ENCODE data around the gene TMEM63A. TPM values are rescaled to one million over a fixed set of nuclear protein-coding genes. Genes with fewer than 3 reads are reported as not detected.

The TMEM63A gene
- polyA plus RNA-seq, 1 donor (not counting 4 experiments of a cell fraction or from before 2014, with no cell fraction given): 16.5 TPM

DNA sequence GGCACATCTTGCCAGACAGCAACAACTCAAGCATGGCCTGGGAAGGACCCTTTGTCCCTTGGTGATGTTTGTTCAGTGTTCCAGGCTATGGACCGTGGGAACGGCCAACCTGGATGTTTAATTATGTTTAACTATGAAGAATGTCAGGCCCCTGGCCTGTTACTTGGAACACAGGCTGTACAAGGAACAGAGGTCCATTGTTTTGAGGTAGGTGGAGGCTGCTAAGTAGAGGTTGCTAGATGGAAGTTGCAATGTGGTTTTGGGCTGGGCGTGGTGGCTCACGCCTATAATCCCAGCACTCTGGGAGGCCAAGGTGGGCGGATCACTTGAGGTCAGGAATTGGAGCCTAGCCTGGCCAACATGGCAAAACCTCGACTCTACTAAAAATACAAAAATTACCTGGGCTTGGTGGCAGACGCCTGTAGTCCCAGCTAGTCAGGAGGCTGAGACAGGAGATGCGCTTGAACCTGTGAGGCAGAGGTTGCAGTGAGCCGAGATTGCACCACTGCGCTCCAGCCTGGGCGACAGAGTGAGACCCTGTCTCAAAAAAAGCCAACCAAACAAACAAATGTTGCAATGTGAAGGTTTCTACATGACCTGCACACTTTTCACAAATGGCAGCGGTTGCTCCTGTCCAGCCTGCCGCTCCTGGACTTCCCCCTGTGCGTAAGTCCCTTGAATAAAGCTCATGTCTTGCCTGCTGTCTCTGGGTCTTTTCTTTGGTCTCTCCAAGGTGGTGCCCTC, 9.2 kb upstream of the TMEM63A start:
- no peaks in the 10 kb centered on the region for H3K27me3 ChIP-seq (ENCODE audit: control insufficient read depth, extremely low read depth, insufficient read depth, low read length)
- H3K9me3 ChIP-seq (ENCODE audit: control insufficient read depth, low read depth, low read length): no peaks in the 10 kb centered on the region
- TF ChIP-seq EZH2 (IDR thresholded peaks at IDR 0.05; ENCODE audit: low read length): no peak
- TF ChIP-seq, protein P1, sequence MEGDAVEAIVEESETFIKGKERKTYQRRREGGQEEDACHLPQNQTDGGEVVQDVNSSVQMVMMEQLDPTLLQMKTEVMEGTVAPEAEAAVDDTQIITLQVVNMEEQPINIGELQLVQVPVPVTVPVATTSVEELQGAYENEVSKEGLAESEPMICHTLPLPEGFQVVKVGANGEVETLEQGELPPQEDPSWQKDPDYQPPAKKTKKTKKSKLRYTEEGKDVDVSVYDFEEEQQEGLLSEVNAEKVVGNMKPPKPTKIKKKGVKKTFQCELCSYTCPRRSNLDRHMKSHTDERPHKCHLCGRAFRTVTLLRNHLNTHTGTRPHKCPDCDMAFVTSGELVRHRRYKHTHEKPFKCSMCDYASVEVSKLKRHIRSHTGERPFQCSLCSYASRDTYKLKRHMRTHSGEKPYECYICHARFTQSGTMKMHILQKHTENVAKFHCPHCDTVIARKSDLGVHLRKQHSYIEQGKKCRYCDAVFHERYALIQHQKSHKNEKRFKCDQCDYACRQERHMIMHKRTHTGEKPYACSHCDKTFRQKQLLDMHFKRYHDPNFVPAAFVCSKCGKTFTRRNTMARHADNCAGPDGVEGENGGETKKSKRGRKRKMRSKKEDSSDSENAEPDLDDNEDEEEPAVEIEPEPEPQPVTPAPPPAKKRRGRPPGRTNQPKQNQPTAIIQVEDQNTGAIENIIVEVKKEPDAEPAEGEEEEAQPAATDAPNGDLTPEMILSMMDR (optimal IDR thresholded peaks at IDR 0.05 in 1 of 3, IDR thresholded peaks at IDR 0.05 in 1 of 3, conservative IDR thresholded peaks at IDR 0.05 in 1 of 3; ENCODE audit: extremely low read depth in 1 of 3, insufficient read depth in 2 of 3, low read length in 3 of 3): no peak
- no peak overlapping the region for H3K4me3 ChIP-seq (ENCODE audit: control insufficient read depth in 2 of 3, extremely low read depth in 1 of 3, insufficient read depth in 2 of 3, low read depth in 1 of 3, low read length in 3 of 3)
- H3K9me1 ChIP-seq (ENCODE audit: control insufficient read depth, extremely low read depth, insufficient read depth, low read length): no peaks in the 10 kb centered on the region
- H3K27ac ChIP-seq (ENCODE audit: control insufficient read depth, insufficient read depth, low read length): no peak overlapping the region
- no peak overlapping the region for H3K9ac ChIP-seq (ENCODE audit: control insufficient read depth, extremely low read depth, insufficient read depth, low read length)
- H3K79me2 ChIP-seq (ENCODE audit: control insufficient read depth, insufficient read depth, low read length): no peaks in the 10 kb centered on the region
- H4K20me1 ChIP-seq (ENCODE audit: control insufficient read depth, extremely low read depth, insufficient read depth, low read length): no peaks in the 10 kb centered on the region
- H2AFZ ChIP-seq (ENCODE audit: control insufficient read depth, low read length): no peak overlapping the region
- no peak for FAIRE-seq
- dilution Hi-C loops (cut with MboI; ENCODE audit: extremely low pct_ligation_motif_present, low sequenced_read_pairs): no loop called here
- peaks cover 2% of the 10 kb centered on the region for H3K4me1 ChIP-seq (ENCODE audit: control insufficient read depth, extremely low read depth, insufficient read depth, low read length)
- H3K36me3 ChIP-seq (ENCODE audit: control insufficient read depth in 2 of 2, extremely low read depth in 1 of 2, insufficient read depth in 2 of 2, low read length in 2 of 2): no peaks in the 10 kb centered on the region
- no peak overlapping the region for H3K4me2 ChIP-seq (ENCODE audit: control insufficient read depth, extremely low read depth, insufficient read depth, low read depth, low read length)
- no peak for DNase-seq (ENCODE audit: low read depth, low spot score)

DNA sequence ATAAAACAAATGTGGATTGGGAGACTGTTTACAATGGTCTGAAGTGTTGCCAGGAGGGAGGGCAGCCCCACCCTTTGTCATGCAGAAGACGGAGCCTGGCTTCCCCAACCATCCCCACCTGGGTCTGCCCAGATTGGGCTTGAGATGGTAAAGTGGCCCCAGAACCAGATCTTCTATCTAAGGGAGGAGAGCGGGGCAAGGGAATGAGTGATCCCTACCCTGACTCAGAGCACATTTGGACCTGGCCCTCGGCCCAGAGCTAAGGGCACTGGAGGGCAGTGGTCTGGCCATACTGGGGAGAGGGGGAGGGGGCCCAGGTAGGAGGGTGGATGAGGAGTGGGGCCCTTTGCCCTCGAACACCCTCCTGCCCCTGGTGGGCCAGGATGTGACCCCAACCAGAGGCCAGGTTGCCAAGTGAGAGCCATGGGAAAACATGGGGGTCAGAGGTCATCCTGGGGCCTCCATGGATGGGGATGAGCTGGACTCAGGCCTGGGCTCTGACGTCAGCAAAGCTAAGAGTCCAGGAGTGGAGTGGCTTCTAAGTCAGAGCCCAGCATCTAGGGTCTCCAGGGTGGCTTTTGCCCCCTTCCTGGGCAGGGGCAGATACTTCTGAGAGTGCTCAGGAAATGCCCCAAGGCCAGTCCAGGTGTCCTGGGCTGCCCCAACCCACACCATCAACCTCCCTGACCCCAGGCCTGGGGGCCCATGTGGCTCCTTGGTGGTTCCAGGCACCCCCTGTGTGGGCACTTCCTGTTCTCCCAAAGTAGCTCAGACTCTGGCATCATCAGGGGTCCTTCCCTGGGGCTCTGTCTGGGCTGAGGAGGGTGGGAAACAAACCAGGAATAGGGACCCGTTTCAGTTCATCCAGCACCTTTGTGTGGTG, 8.4 kb upstream of the TMEM63A start:
- peaks cover 2% of the 10 kb centered on the region for H3K4me1 ChIP-seq (ENCODE audit: control insufficient read depth, extremely low read depth, insufficient read depth, low read length)
- no peak overlapping the region for H3K4me2 ChIP-seq (ENCODE audit: control insufficient read depth, extremely low read depth, insufficient read depth, low read depth, low read length)
- H3K9ac ChIP-seq (ENCODE audit: control insufficient read depth, extremely low read depth, insufficient read depth, low read length): no peak overlapping the region
- no peaks in the 10 kb centered on the region for H3K27me3 ChIP-seq (ENCODE audit: control insufficient read depth, extremely low read depth, insufficient read depth, low read length)
- FAIRE-seq: no peak
- no peak overlapping the region for H2AFZ ChIP-seq (ENCODE audit: control insufficient read depth, low read length)
- DNase-seq (ENCODE audit: low read depth, low spot score): no peak
- H3K9me1 ChIP-seq (ENCODE audit: control insufficient read depth, extremely low read depth, insufficient read depth, low read length): no peaks in the 10 kb centered on the region
- TF ChIP-seq EZH2 (IDR thresholded peaks at IDR 0.05; ENCODE audit: low read length): no peak
- TF ChIP-seq, protein P1 (optimal IDR thresholded peaks at IDR 0.05 in 1 of 3, IDR thresholded peaks at IDR 0.05 in 1 of 3, conservative IDR thresholded peaks at IDR 0.05 in 1 of 3; ENCODE audit: extremely low read depth in 1 of 3, insufficient read depth in 2 of 3, low read length in 3 of 3): no peak
- H3K9me3 ChIP-seq (ENCODE audit: control insufficient read depth, low read depth, low read length): no peaks in the 10 kb centered on the region
- H3K27ac ChIP-seq (ENCODE audit: control insufficient read depth, insufficient read depth, low read length): no peak overlapping the region
- H3K36me3 ChIP-seq (ENCODE audit: control insufficient read depth in 2 of 2, extremely low read depth in 1 of 2, insufficient read depth in 2 of 2, low read length in 2 of 2): no peaks in the 10 kb centered on the region
- no peak overlapping the region for H3K4me3 ChIP-seq (ENCODE audit: control insufficient read depth in 2 of 3, extremely low read depth in 1 of 3, insufficient read depth in 2 of 3, low read depth in 1 of 3, low read length in 3 of 3)
- no peaks in the 10 kb centered on the region for H4K20me1 ChIP-seq (ENCODE audit: control insufficient read depth, extremely low read depth, insufficient read depth, low read length)
- dilution Hi-C loops (cut with MboI; ENCODE audit: extremely low pct_ligation_motif_present, low sequenced_read_pairs): no loop called here
- H3K79me2 ChIP-seq (ENCODE audit: control insufficient read depth, insufficient read depth, low read length): no peaks in the 10 kb centered on the region

All from keratinocyte (primary cell).